Measurements from ENCODE around the gene RREB1. TPM values are rescaled to one million over a fixed set of nuclear protein-coding genes. Genes with fewer than 3 reads are reported as not detected.

Gene RREB1
- total RNA-seq, 2 donors from 2014 or later, result 34.7 to 48.1 TPM

GRCh38 chr6:7215131-7215530 lies 107.4 kb downstream of the RREB1 start:
- Mint-ChIP-seq H3K27me3 (no peaks in the 10 kb centered on the region), H3K4me3 (no peak overlapping the region), H3K4me1 (peaks cover 4% of the 10 kb centered on the region), H3K27ac (peak overlapping the region; percentile 9), H3K36me3 (ENCODE audit: low read depth) (peaks cover 3% of the 10 kb centered on the region)
- no peak for ATAC-seq
- H3K9me3 ChIP-seq (ENCODE audit: control insufficient read depth, low read length, poor library complexity, severe bottlenecking), result no peaks in the 10 kb centered on the region
- no peak for DNase-seq

- H3K27ac Mint-ChIP-seq, result peak overlapping the region; percentile 9
These were observed 108.1 kb downstream of the RREB1 start for GRCh38 chr6:7215798-7216231.

GRCh38 chr6:7216941-7217621 lies 109.3 kb downstream of the RREB1 start:
- Mint-ChIP-seq H3K36me3 (ENCODE audit: low read depth) (peaks cover 5% of the 10 kb centered on the region), H3K4me1 (peaks cover 4% of the 10 kb centered on the region), H3K27me3 (no peaks in the 10 kb centered on the region), H3K27ac (no peak overlapping the region), H3K4me3 (no peak overlapping the region)
- H3K9me3 ChIP-seq (ENCODE audit: control insufficient read depth, low read length, poor library complexity, severe bottlenecking), result no peaks in the 10 kb centered on the region
- ATAC-seq (no peak), DNase-seq (no peak)

More at GRCh38 chr6:7215798-7216231, 108.1 kb downstream of the RREB1 start:
- no peaks in the 10 kb centered on the region for H3K27me3 Mint-ChIP-seq
- no peak overlapping the region for H3K4me3 Mint-ChIP-seq
- ATAC-seq (no peak), DNase-seq (no peak)
- H3K4me1 Mint-ChIP-seq, result peaks cover 4% of the 10 kb centered on the region
- H3K36me3 Mint-ChIP-seq (ENCODE audit: low read depth), result peaks cover 3% of the 10 kb centered on the region
- H3K9me3 ChIP-seq (ENCODE audit: control insufficient read depth, low read length, poor library complexity, severe bottlenecking), result no peaks in the 10 kb centered on the region

GRCh38 chr6:7218406-7218988 lies 110.7 kb downstream of the RREB1 start:
- H3K27ac Mint-ChIP-seq, result no peak overlapping the region
- H3K36me3 Mint-ChIP-seq (ENCODE audit: low read depth), result peaks cover 5% of the 10 kb centered on the region

GRCh38 chr6:7219310-7219709 lies 111.5 kb downstream of the RREB1 start:
- Mint-ChIP-seq H3K36me3 (ENCODE audit: low read depth) (peaks cover 5% of the 10 kb centered on the region), H3K27ac (no peak overlapping the region), H3K4me1 (peaks cover 5% of the 10 kb centered on the region), H3K4me3 (no peak overlapping the region), H3K27me3 (no peaks in the 10 kb centered on the region)
- ATAC-seq (no peak), DNase-seq (no peak)
- no peaks in the 10 kb centered on the region for H3K9me3 ChIP-seq (ENCODE audit: control insufficient read depth, low read length, poor library complexity, severe bottlenecking)

More at GRCh38 chr6:7218406-7218988, 110.7 kb downstream of the RREB1 start:
- peaks cover 4% of the 10 kb centered on the region for H3K4me1 Mint-ChIP-seq
- H3K4me3 Mint-ChIP-seq, result no peak overlapping the region
- no peak for ATAC-seq
- DNase-seq, result no peak
- H3K27me3 Mint-ChIP-seq, result no peaks in the 10 kb centered on the region
- H3K9me3 ChIP-seq (ENCODE audit: control insufficient read depth, low read length, poor library complexity, severe bottlenecking), result no peaks in the 10 kb centered on the region

GRCh38 chr6:7222197-7222596 lies 114.4 kb downstream of the RREB1 start:
- H3K9me3 ChIP-seq (ENCODE audit: control insufficient read depth, low read length, poor library complexity, severe bottlenecking), result no peaks in the 10 kb centered on the region
- Mint-ChIP-seq H3K36me3 (ENCODE audit: low read depth) (peaks cover 2% of the 10 kb centered on the region), H3K4me1 (peaks cover 2% of the 10 kb centered on the region), H3K4me3 (no peak overlapping the region), H3K27ac (no peak overlapping the region), H3K27me3 (no peaks in the 10 kb centered on the region)
- no peak for DNase-seq
- ATAC-seq, result no peak

GRCh38 chr6:7224731-7225130 lies 117.0 kb downstream of the RREB1 start:
- no peaks in the 10 kb centered on the region for H3K27me3 Mint-ChIP-seq
- H3K4me3 Mint-ChIP-seq, result no peak overlapping the region
- ATAC-seq, result no peak
- no peaks in the 10 kb centered on the region for H3K9me3 ChIP-seq (ENCODE audit: control insufficient read depth, low read length, poor library complexity, severe bottlenecking)
- no peak for DNase-seq
- H3K36me3 Mint-ChIP-seq (ENCODE audit: low read depth), result peaks cover 7% of the 10 kb centered on the region
- peaks cover 2% of the 10 kb centered on the region for H3K4me1 Mint-ChIP-seq
- peak overlapping the region; percentile 32 for H3K27ac Mint-ChIP-seq

GRCh38 chr6:7228662-7229375 lies 121.1 kb downstream of the RREB1 start:
- H3K9me3 ChIP-seq (ENCODE audit: control insufficient read depth, low read length, poor library complexity, severe bottlenecking), result no peaks in the 10 kb centered on the region
- peaks cover 6% of the 10 kb centered on the region for H3K4me1 Mint-ChIP-seq
- DNase-seq, result no peak
- H3K4me3 Mint-ChIP-seq, result no peak overlapping the region
- H3K36me3 Mint-ChIP-seq (ENCODE audit: low read depth), result peaks cover 7% of the 10 kb centered on the region
- H3K27me3 Mint-ChIP-seq, result no peaks in the 10 kb centered on the region
- no peak for ATAC-seq
- H3K27ac Mint-ChIP-seq, result no peak overlapping the region

GRCh38 chr6:7229376-7230326 lies 121.9 kb downstream of the RREB1 start:
- Mint-ChIP-seq H3K4me3 (peak overlapping the region; percentile 31), H3K36me3 (ENCODE audit: low read depth) (peaks cover 10% of the 10 kb centered on the region), H3K4me1 (peaks cover 4% of the 10 kb centered on the region), H3K27ac (no peak overlapping the region), H3K27me3 (no peaks in the 10 kb centered on the region)
- no peak for DNase-seq
- H3K9me3 ChIP-seq (ENCODE audit: control insufficient read depth, low read length, poor library complexity, severe bottlenecking), result no peaks in the 10 kb centered on the region
- no peak for ATAC-seq

- ATAC-seq (no peak), DNase-seq (no peak)
- Mint-ChIP-seq H3K4me3 (no peak overlapping the region), H3K27me3 (no peaks in the 10 kb centered on the region), H3K4me1 (peaks cover 4% of the 10 kb centered on the region), H3K27ac (no peak overlapping the region), H3K36me3 (ENCODE audit: low read depth) (peaks cover 10% of the 10 kb centered on the region)
- H3K9me3 ChIP-seq (ENCODE audit: control insufficient read depth, low read length, poor library complexity, severe bottlenecking), result no peaks in the 10 kb centered on the region
These were observed 122.5 kb downstream of the RREB1 start for GRCh38 chr6:7230327-7230691.

GRCh38 chr6:7230956-7231713 lies 123.4 kb downstream of the RREB1 start:
- peaks cover 10% of the 10 kb centered on the region for H3K36me3 Mint-ChIP-seq (ENCODE audit: low read depth)
- no peaks in the 10 kb centered on the region for H3K9me3 ChIP-seq (ENCODE audit: control insufficient read depth, low read length, poor library complexity, severe bottlenecking)
- ATAC-seq (no peak), DNase-seq (no peak)
- peaks cover 7% of the 10 kb centered on the region for H3K4me1 Mint-ChIP-seq
- H3K27me3 Mint-ChIP-seq, result no peaks in the 10 kb centered on the region
- no peak overlapping the region for H3K4me3 Mint-ChIP-seq
- no peak overlapping the region for H3K27ac Mint-ChIP-seq

GRCh38 chr6:7232351-7232750 lies 124.6 kb downstream of the RREB1 start:
- no peak overlapping the region for H3K4me3 Mint-ChIP-seq
- H3K27me3 Mint-ChIP-seq, result no peaks in the 10 kb centered on the region
- DNase-seq (no peak), ATAC-seq (no peak)
- H3K4me1 Mint-ChIP-seq, result peaks cover 7% of the 10 kb centered on the region
- peak overlapping the region; percentile 43 for H3K27ac Mint-ChIP-seq
- peaks cover 10% of the 10 kb centered on the region for H3K36me3 Mint-ChIP-seq (ENCODE audit: low read depth)
- no peaks in the 10 kb centered on the region for H3K9me3 ChIP-seq (ENCODE audit: control insufficient read depth, low read length, poor library complexity, severe bottlenecking)

Measured in T-helper 17 cell (primary cell).